Measurements from ENCODE around the gene PAQR6. TPM values are rescaled to one million over a fixed set of nuclear protein-coding genes. Genes with fewer than 3 reads are reported as not detected.

The PAQR6 gene
- total RNA-seq, 2 experiments from 2014 or later: 5.0 to 6.1 TPM

- Mint-ChIP-seq H3K36me3 (peaks cover 42% of the 10 kb centered on the region), H3K9me3 (ENCODE audit: low read depth) (no peaks in the 10 kb centered on the region), H3K4me1 (peaks cover 11% of the 10 kb centered on the region), H3K27me3 (no peaks in the 10 kb centered on the region), H3K27ac (no peak overlapping the region), H3K4me3 (no peak overlapping the region)
- ATAC-seq (no peak), DNase-seq (no peak)
- CTCF ChIA-PET: interaction anchor here (0.8 to 1.5 kb wide), 7 partner anchors 9 to 130 kb away, joined by 3 to 10 read pairs (median 3); no protein-coding TSS in a partner anchor
Observed at GRCh38 chr1:156259805-156260204, 11.9 kb upstream of the PAQR6 start.

- DNase-seq (no peak), ATAC-seq (no peak)
- no peak overlapping the region for H3K4me3 Mint-ChIP-seq
- CTCF ChIA-PET: interaction anchor here (0.9 kb wide), 1 partner anchor 123 kb away, joined by 3 read pairs; no protein-coding TSS in a partner anchor
- H3K36me3 Mint-ChIP-seq: peaks cover 39% of the 10 kb centered on the region
- H3K27me3 Mint-ChIP-seq: no peaks in the 10 kb centered on the region
- no peaks in the 10 kb centered on the region for H3K9me3 Mint-ChIP-seq (ENCODE audit: low read depth)
- H3K4me1 Mint-ChIP-seq: peaks cover 11% of the 10 kb centered on the region
- no peak overlapping the region for H3K27ac Mint-ChIP-seq
Observed at GRCh38 chr1:156258859-156259258, 11.0 kb upstream of the PAQR6 start.

- peaks cover 11% of the 10 kb centered on the region for H3K4me1 Mint-ChIP-seq
- H3K36me3 Mint-ChIP-seq: peaks cover 37% of the 10 kb centered on the region
- ATAC-seq (no peak), DNase-seq (no peak)
- peak overlapping the region; percentile 62 for H3K27ac Mint-ChIP-seq
- H3K4me3 Mint-ChIP-seq: no peak overlapping the region
- no peaks in the 10 kb centered on the region for H3K9me3 Mint-ChIP-seq (ENCODE audit: low read depth)
- no peaks in the 10 kb centered on the region for H3K27me3 Mint-ChIP-seq
- CTCF ChIA-PET: interaction anchor here (1.1 to 1.7 kb wide), 2 partner anchors 32 to 62 kb away, joined by 3 to 4 read pairs; no protein-coding TSS in a partner anchor
Observed at GRCh38 chr1:156257711-156258110, 9.9 kb upstream of the PAQR6 start.

- Mint-ChIP-seq H3K27me3 (no peaks in the 10 kb centered on the region), H3K4me3 (no peak overlapping the region), H3K4me1 (peaks cover 26% of the 10 kb centered on the region), H3K36me3 (peaks cover 21% of the 10 kb centered on the region), H3K27ac (no peak overlapping the region), H3K9me3 (ENCODE audit: low read depth) (no peaks in the 10 kb centered on the region)
- CTCF ChIA-PET: no interaction called here
- ATAC-seq (no peak), DNase-seq (no peak)
Observed at GRCh38 chr1:156253634-156254033, 5.8 kb upstream of the PAQR6 start.

GRCh38 chr1:156251527-156251926 is 3.7 kb upstream of the PAQR6 start:
- CTCF ChIA-PET: interaction anchor here (0.5 to 1.5 kb wide), 6 partner anchors 9 to 104 kb away, joined by 3 to 4 read pairs (median 3); partner anchors contain the start of gene SMG5
- Mint-ChIP-seq H3K27me3 (no peaks in the 10 kb centered on the region), H3K9me3 (ENCODE audit: low read depth) (no peaks in the 10 kb centered on the region), H3K27ac (peak overlapping the region; percentile 60), H3K36me3 (peaks cover 16% of the 10 kb centered on the region), H3K4me3 (no peak overlapping the region), H3K4me1 (peaks cover 15% of the 10 kb centered on the region)
- ATAC-seq: no peak
- no peak for DNase-seq

- no peaks in the 10 kb centered on the region for H3K27me3 Mint-ChIP-seq
- peaks cover 31% of the 10 kb centered on the region for H3K4me1 Mint-ChIP-seq
- no peak for DNase-seq
- no peak overlapping the region for H3K27ac Mint-ChIP-seq
- H3K9me3 Mint-ChIP-seq (ENCODE audit: low read depth): no peaks in the 10 kb centered on the region
- CTCF ChIA-PET: interaction anchor here (1.1 to 2.1 kb wide), 2 partner anchors 11 to 102 kb away, joined by 3 to 4 read pairs; no protein-coding TSS in a partner anchor
- peaks cover 12% of the 10 kb centered on the region for H3K36me3 Mint-ChIP-seq
- no peak overlapping the region for H3K4me3 Mint-ChIP-seq
- ATAC-seq: no peak
Observed at GRCh38 chr1:156249593-156249992, 1.7 kb upstream of the PAQR6 start.

GRCh38 chr1:156248323-156248683 is 447 bp upstream of the PAQR6 start:
- Mint-ChIP-seq H3K27ac (peak overlapping the region; percentile 65), H3K4me1 (peaks cover 36% of the 10 kb centered on the region), H3K36me3 (peaks cover 8% of the 10 kb centered on the region), H3K4me3 (no peak overlapping the region), H3K27me3 (no peaks in the 10 kb centered on the region), H3K9me3 (ENCODE audit: low read depth) (no peaks in the 10 kb centered on the region)
- ATAC-seq (no peak), DNase-seq (no peak)
- CTCF ChIA-PET: interaction anchor here (1.1 to 2.1 kb wide), 3 partner anchors 9 to 101 kb away, joined by 3 to 4 read pairs (median 3); no protein-coding TSS in a partner anchor

GRCh38 chr1:156246781-156247459 is 936 bp downstream of the PAQR6 start:
- no peak for ATAC-seq

GRCh38 chr1:156246241-156246780 is 1.5 kb downstream of the PAQR6 start:
- no peaks in the 10 kb centered on the region for H3K9me3 Mint-ChIP-seq (ENCODE audit: low read depth)
- H3K36me3 Mint-ChIP-seq: no peaks in the 10 kb centered on the region
- ATAC-seq (peak; percentile 2), DNase-seq (no peak)
- H3K27ac Mint-ChIP-seq: peak overlapping the region; percentile 32
- CTCF ChIA-PET: interaction anchor here (0.9 to 3.6 kb wide), 6 partner anchors 14 to 180 kb away, joined by 3 to 22 read pairs (median 4); no protein-coding TSS in a partner anchor
- H3K4me1 Mint-ChIP-seq: peaks cover 26% of the 10 kb centered on the region
- H3K27me3 Mint-ChIP-seq: no peaks in the 10 kb centered on the region
- H3K4me3 Mint-ChIP-seq: no peak overlapping the region

More at GRCh38 chr1:156246781-156247459, 936 bp downstream of the PAQR6 start:
- Mint-ChIP-seq H3K27ac (no peak overlapping the region), H3K36me3 (no peaks in the 10 kb centered on the region), H3K4me1 (peaks cover 30% of the 10 kb centered on the region), H3K9me3 (ENCODE audit: low read depth) (no peaks in the 10 kb centered on the region), H3K4me3 (no peak overlapping the region), H3K27me3 (no peaks in the 10 kb centered on the region)
- no peak for DNase-seq
- CTCF ChIA-PET: interaction anchor here (0.9 to 3.6 kb wide), 3 partner anchors 21 to 180 kb away, joined by 3 to 22 read pairs (median 5); no protein-coding TSS in a partner anchor

- no peaks in the 10 kb centered on the region for H3K9me3 Mint-ChIP-seq (ENCODE audit: low read depth)
- H3K27ac Mint-ChIP-seq: peak overlapping the region; percentile 78
- peaks cover under 1% of the 10 kb centered on the region for H3K36me3 Mint-ChIP-seq
- DNase-seq: peak; percentile 61
- H3K4me3 Mint-ChIP-seq: peak overlapping the region; percentile 74
- peaks cover 26% of the 10 kb centered on the region for H3K4me1 Mint-ChIP-seq
- no peaks in the 10 kb centered on the region for H3K27me3 Mint-ChIP-seq
- peak; percentile 75 for ATAC-seq
- CTCF ChIA-PET: interaction anchor here (0.9 to 3.6 kb wide), 6 partner anchors 14 to 179 kb away, joined by 3 to 22 read pairs (median 4); no protein-coding TSS in a partner anchor
Observed at GRCh38 chr1:156245451-156246232, 2.2 kb downstream of the PAQR6 start.

GRCh38 chr1:156244712-156245111 is 3.1 kb downstream of the PAQR6 start:
- Mint-ChIP-seq H3K27ac (peak overlapping the region; percentile 78), H3K4me1 (peaks cover 26% of the 10 kb centered on the region), H3K4me3 (peak overlapping the region; percentile 74), H3K9me3 (ENCODE audit: low read depth) (no peaks in the 10 kb centered on the region), H3K27me3 (no peaks in the 10 kb centered on the region), H3K36me3 (peaks cover 5% of the 10 kb centered on the region)
- CTCF ChIA-PET: interaction anchor here (0.7 to 3.6 kb wide), 3 partner anchors 19 to 148 kb away, joined by 3 to 22 read pairs (median 5); no protein-coding TSS in a partner anchor
- no peak for ATAC-seq
- DNase-seq: no peak

GRCh38 chr1:156244126-156244525 is 3.7 kb downstream of the PAQR6 start:
- Mint-ChIP-seq H3K36me3 (peaks cover 6% of the 10 kb centered on the region), H3K27me3 (no peaks in the 10 kb centered on the region), H3K27ac (no peak overlapping the region), H3K9me3 (ENCODE audit: low read depth) (no peaks in the 10 kb centered on the region), H3K4me3 (no peak overlapping the region), H3K4me1 (peaks cover 26% of the 10 kb centered on the region)
- CTCF ChIA-PET: no interaction called here
- ATAC-seq (no peak), DNase-seq (no peak)

- H3K27me3 Mint-ChIP-seq: no peaks in the 10 kb centered on the region
- H3K36me3 Mint-ChIP-seq: peaks cover 12% of the 10 kb centered on the region
- CTCF ChIA-PET: no interaction called here
- DNase-seq: no peak
- peaks cover 26% of the 10 kb centered on the region for H3K4me1 Mint-ChIP-seq
- no peak overlapping the region for H3K27ac Mint-ChIP-seq
- H3K4me3 Mint-ChIP-seq: no peak overlapping the region
- H3K9me3 Mint-ChIP-seq (ENCODE audit: low read depth): no peaks in the 10 kb centered on the region
- ATAC-seq: no peak
Observed at GRCh38 chr1:156242738-156243137, 5.1 kb downstream of the PAQR6 start.

Measured in activated CD8-positive, alpha-beta memory T cell treated with anti-CD3 and anti-CD28 coated beads, Interleukin-2, amount 10 ng/mL, durations not matched to agents 7 days and 5 days (primary cell).